HG03280 (cell line): ENCODE data around the gene HOXD13.

ENCODE experiments used
- ATAC-seq: cut with Tn5 transposase; IDR thresholded peaks from one replicate; pipeline ENCODE4 v1.9.1; 2021; ENCODE audit warnings: mild to moderate bottlenecking, moderate library complexity; ENCODE audit not compliant: unreplicated experiment

Gene HOXD13

DNA sequence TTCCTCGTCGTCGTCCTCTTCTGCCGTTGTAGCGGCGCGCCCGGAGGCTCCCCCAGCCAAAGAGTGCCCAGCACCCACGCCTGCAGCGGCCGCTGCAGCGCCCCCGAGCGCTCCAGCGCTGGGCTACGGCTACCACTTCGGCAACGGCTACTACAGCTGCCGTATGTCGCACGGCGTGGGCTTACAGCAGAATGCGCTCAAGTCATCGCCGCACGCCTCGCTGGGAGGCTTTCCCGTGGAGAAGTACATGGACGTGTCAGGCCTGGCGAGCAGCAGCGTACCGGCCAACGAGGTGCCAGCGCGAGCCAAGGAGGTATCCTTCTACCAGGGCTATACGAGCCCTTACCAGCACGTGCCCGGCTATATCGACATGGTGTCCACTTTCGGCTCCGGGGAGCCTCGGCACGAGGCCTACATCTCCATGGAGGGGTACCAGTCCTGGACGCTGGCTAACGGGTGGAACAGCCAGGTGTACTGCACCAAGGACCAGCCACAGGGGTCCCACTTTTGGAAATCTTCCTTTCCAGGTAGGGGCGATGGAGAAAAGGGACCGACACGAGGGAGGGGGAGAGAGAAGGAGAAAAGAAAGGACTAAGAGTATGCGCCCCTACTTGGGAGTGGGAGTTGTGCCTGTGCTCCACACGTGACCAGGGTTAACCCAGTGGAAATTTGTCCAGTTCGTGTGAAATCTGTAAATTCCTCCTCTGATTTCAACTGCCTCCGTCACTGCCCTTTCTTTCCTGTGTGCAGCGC, 800 bp downstream of the HOXD13 start:
- no peak for ATAC-seq

- no peak for ATAC-seq
Observed at GRCh38 chr2:176093898-176094249, 1.4 kb downstream of the HOXD13 start.

DNA sequence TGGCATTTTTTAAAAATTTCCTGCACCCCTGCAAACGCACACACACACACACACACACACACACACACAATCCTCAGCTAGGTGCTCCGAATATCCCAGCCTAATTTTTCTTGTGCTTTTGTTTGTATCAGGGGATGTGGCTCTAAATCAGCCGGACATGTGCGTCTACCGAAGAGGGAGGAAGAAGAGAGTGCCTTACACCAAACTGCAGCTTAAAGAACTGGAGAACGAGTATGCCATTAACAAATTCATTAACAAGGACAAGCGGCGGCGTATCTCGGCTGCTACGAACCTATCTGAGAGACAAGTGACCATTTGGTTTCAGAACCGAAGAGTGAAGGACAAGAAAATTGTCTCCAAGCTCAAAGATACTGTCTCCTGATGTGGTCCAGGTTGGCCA, 1.8 kb downstream of the HOXD13 start:
- no peak for ATAC-seq

- ATAC-seq, result no peak
Observed at GRCh38 chr2:176095421-176095820, 2.9 kb downstream of the HOXD13 start.

- no peak for ATAC-seq
Observed at GRCh38 chr2:176096243-176096985, 3.9 kb downstream of the HOXD13 start.

DNA sequence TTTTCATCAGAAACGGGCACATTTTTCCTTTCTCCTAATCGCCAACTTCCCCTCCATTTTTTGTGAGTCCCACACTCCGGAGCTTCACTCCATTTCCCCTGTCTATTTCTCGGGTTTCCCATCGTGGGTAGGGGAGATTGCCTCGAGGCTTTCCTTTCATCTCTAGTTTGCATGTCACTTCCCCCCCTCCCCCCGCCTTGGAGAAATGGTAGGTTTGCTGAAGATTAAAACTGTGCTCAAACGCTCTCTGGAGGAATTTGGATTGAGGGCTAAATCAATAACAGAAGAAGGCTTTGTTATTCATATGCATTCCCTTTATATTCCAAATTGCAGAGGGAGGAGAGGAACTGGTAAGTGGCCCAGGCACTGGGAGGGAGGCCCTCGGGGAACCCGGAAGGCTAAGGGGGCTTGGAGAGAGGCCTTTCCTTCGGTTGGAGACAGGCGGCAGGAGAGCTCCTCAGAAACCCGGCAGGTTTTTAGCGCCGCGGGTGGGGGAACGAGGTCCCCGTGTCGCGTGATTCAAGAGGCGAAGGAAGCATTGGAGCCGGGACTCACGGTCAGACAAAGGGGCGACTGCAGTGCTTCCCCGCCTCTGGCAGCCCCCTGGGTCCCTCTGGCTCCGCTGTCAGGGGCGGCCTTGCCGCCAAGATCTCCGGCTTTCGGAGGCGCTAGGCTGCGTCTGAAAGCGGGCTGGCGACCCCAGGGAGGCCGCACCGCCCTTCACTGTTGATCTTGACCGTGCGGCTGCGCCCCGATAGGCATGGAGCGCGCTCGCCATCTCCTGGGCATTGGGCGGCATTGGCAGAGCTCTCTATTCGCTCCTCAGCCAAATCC, 4.7 kb downstream of the HOXD13 start:
- peak; percentile 83 for ATAC-seq

DNA sequence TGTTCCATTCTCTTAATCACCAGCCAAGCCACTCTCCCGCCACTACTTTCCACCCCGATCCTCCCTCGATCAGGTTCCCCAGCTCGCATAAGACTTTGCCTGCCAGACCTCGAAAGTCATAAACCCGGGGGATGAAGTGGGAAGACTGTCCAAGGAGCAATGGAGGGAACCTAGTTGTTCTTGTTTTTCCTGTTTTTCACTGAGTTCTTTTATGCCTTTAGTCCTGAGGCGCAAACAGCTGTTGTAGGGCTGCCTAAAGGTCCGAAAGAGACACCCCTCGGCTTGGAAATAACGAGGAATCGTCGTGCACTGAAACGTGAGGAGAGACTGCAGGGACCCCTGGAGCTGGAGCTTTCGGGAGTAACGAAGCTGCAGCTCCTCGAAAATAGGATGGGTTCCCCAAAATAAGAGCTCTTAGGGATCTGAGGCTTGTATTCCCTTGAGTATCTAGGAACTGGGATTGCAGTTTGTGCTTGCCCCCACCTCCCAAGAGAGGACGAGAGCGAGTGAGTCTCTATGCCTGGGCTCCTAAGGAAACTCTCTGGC, 5.4 kb downstream of the HOXD13 start:
- ATAC-seq, result no peak

DNA sequence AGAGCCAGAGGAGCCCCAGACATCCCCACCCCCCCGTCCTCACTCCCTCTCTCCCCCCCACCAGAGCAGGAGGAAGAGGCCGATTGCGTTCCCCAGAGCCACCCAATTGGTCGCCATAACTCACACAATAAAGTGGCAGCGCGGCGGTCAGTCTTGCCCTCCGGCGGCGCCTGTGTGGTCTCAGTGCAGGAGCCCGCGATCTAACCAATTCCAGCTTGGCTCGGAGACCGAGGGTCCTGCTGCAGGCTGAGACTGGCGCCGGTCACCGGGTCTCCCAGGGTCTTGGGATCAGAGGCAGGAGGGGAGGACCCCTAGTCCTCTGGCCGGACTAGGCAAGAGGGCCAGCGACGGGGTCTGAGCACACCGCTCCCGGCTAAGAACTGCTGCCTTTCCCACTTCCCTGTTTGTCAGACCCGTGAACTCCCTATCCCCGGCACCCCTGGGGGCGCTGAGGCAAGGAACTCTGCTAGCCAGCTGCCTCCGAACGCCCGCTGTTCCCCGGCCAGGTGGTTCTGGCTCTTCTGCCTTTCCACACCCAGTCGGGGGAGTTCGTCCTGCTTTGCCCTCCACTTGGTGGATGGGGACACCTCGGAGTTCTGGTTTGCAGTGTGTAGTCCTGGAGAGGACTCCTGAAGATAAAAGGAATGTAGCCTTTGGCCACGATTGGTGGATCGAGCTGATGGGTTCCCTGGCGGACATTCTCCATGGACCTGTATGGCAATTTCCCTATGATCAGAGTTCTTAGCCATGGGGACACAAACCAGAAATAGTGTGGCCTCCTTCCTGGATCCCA, 6.0 kb downstream of the HOXD13 start:
- no peak for ATAC-seq

GRCh38 chr2:176099159-176099727, 6.7 kb downstream of the HOXD13 start:
- ATAC-seq, result no peak

GRCh38 chr2:176099728-176100546, 7.4 kb downstream of the HOXD13 start, which contains the start of gene HOXD12:
Gene HOXD12 (plus strand): TSS chr2:176099795. CDS start chr2:176099802, 7 bp downstream.
- no peak for ATAC-seq

GRCh38 chr2:176100547-176101140, 8.1 kb downstream of the HOXD13 start:
- ATAC-seq, result no peak

- ATAC-seq, result no peak
Observed at GRCh38 chr2:176101216-176101830, 8.8 kb downstream of the HOXD13 start.

GRCh38 chr2:176101842-176102241, 9.3 kb downstream of the HOXD13 start:
- ATAC-seq, result no peak

- no peak for ATAC-seq
Observed at GRCh38 chr2:176102309-176102866, 9.9 kb downstream of the HOXD13 start.

GRCh38 chr2:176103194-176103593, 10.7 kb downstream of the HOXD13 start:
- ATAC-seq, result no peak

- no peak for ATAC-seq
Observed at GRCh38 chr2:176103742-176104315, 11.3 kb downstream of the HOXD13 start.

- no peak for ATAC-seq
Observed at GRCh38 chr2:176104316-176105077, 12.0 kb downstream of the HOXD13 start.
